Adrenal gland (tissue), 5 donors: ENCODE results near the gene TMEM40.

Experiments
- POLR2A ChIP-seq, 2 donors: fragments of 450-650 bp; IDR thresholded peaks; one replicate each; pipeline ENCODE4 v1.6.1; 2017; ENCODE audit warnings: antibody characterized with exemption in 2 of 2, mild to moderate bottlenecking in 2 of 2, moderate library complexity in 1 of 2
- TF ChIP-seq, protein P1 (sequence below), 6 experiments: fragments of 450-650 bp in 4 of 6; fragments of 200-600 bp in 2 of 6; sonication (generic) in 1 of 6; IDR thresholded peaks; 1 replicate in 5 of 6; 2 replicates in 1 of 6; pipeline versions ENCODE4 v1.5.1 to v1.8.0; 2016 to 2021; ENCODE audit warnings: antibody characterized with exemption in 6 of 6, mild to moderate bottlenecking in 2 of 6, moderate library complexity in 1 of 6
- donor health status: DM: no; HTN: no; CAD: no.

DNA sequence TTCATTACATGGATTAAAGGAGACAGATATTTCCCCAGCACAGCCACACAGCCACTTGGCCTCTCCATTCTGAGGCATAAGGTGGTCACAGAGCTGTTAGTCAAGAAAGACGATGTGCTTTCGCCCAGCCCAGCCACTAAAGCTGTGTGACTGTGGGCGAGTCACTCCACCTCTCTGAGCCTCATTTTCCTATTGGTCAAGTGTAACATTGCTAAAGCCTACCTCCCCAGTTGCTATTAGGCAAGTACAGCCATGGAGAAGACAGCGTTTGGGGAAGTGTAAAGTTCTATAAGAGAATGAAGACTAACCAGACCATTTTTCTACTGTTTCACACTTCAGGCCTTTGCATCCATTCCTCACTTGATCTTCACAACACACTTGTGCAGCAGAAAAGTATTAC is 24.1 kb downstream of the TMEM40 start:
- TF ChIP-seq, protein P1, sequence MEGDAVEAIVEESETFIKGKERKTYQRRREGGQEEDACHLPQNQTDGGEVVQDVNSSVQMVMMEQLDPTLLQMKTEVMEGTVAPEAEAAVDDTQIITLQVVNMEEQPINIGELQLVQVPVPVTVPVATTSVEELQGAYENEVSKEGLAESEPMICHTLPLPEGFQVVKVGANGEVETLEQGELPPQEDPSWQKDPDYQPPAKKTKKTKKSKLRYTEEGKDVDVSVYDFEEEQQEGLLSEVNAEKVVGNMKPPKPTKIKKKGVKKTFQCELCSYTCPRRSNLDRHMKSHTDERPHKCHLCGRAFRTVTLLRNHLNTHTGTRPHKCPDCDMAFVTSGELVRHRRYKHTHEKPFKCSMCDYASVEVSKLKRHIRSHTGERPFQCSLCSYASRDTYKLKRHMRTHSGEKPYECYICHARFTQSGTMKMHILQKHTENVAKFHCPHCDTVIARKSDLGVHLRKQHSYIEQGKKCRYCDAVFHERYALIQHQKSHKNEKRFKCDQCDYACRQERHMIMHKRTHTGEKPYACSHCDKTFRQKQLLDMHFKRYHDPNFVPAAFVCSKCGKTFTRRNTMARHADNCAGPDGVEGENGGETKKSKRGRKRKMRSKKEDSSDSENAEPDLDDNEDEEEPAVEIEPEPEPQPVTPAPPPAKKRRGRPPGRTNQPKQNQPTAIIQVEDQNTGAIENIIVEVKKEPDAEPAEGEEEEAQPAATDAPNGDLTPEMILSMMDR (IDR thresholded peaks at IDR 0.05): no peak
- TF ChIP-seq POLR2A (IDR thresholded peaks at IDR 0.05): no peak
